Choroid plexus epithelial cell (primary cell): ENCODE data around the gene MUS81.
"Not testable (repeated sequence)": the region's sequence is repeated elsewhere in the genome, so short reads cannot be mapped to it uniquely, and the experiment has no call there.

Source experiments
- DNase-seq: peaks from one replicate; pipeline ENCODE4 v3.0.0-alpha.2; 2010; ENCODE audit warnings: low read depth
- H3K4me3 ChIP-seq: 2 replicates; pipeline ENCODE4 v1.5.1; 2011; ENCODE audit warnings: low read depth, mild to moderate bottlenecking, control low read depth, low read length, moderate library complexity
- CTCF ChIP-seq: conservative IDR thresholded peaks from 2 replicates; pipeline ENCODE4 v1.5.1; 2011; ENCODE audit warnings: low read depth, mild to moderate bottlenecking, control low read depth, inconsistent platforms, low read length, moderate library complexity

The MUS81 gene

DNA sequence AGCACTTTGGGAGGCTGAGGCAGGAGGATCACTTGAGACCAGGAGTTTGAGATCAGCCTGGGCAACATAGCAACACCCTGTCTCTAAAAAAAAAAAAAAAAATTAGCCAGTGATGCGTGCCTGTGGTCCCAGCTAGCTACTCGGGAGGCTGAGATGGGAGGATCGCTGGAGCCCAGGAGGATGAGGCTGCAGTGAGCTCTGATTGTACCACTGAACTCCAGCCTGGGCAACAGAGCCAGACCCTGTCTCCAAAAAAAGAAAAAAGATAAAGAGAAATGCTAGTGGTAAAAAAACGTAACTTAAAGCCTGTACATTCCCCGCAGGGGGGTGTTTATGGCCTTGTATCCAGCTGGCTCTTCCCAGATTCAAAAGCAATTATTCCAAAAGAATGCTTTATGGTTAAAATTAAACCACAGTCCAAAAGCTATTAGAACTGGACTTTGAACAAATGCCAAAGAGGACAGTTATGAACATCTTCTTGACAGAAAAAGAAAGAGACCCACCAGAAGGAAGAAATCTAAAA, 42.9 kb upstream of the MUS81 start:
- no peak for DNase-seq
- TF ChIP-seq CTCF: no peak
- peak overlapping the region; percentile 81 for H3K4me3 ChIP-seq

- DNase-seq: peak; percentile 90
- H3K4me3 ChIP-seq: peak overlapping the region; percentile 81
- peak; percentile 83 for TF ChIP-seq CTCF
Measured at GRCh38 chr11:65817835-65818680, 42.2 kb upstream of the MUS81 start.

DNA sequence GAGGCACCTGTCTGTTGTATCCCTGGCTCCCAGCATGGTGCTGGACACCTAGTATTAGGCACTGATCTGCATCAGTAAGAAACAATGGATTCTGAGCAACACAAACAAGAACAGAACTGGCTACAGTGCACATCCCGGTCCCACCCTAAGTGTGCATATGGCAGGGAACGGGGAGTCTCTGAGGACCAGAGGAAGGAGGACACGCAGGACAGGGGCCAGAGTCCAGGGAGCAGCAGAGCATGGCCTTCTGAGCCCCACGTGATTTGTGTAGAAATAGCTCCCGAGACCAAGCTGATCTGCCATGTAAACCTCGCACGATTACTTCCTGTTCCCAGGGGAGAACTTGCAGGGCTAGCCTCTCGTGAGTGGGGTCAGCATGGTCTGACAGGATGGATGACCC, 39.1 kb upstream of the MUS81 start:
- TF ChIP-seq CTCF: no peak
- H3K4me3 ChIP-seq: no peak overlapping the region
- no peak for DNase-seq

DNA sequence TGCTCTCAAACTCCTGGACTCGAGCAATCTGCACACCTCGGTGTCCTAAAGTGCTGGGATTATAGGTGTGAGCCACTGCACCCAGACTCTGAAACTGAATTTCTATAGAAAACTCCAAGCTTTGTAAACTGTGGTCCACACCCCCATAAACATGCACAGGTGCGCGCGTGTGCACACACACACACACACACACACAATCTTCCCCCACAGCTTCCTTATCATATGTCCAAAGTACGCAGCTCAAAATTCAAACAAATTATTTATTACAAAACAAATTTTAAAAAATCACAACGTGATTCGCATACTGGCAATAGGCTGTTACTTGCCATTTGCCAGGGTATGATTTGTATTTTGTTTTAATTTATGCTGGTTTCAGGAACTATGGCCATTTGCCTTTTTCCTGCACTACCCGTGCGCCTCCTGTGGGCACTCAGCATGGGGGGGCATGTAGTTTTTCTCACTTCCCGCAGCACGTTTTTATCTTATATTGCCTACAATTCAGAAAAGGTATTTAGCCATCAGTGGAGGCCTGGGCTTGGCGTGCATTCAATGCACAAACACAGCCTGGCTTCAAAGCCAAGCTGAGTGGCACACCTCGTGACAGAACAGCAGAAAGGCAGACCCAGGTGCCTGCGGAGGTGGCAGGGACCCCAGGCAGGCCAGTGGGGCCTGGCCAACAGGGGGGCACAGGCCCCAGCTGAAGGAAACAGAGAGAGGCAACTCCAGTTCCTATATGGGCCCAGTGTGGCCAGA, 37.3 kb upstream of the MUS81 start:
- H3K4me3 ChIP-seq: no peak overlapping the region
- no peak for TF ChIP-seq CTCF
- DNase-seq: no peak

DNA sequence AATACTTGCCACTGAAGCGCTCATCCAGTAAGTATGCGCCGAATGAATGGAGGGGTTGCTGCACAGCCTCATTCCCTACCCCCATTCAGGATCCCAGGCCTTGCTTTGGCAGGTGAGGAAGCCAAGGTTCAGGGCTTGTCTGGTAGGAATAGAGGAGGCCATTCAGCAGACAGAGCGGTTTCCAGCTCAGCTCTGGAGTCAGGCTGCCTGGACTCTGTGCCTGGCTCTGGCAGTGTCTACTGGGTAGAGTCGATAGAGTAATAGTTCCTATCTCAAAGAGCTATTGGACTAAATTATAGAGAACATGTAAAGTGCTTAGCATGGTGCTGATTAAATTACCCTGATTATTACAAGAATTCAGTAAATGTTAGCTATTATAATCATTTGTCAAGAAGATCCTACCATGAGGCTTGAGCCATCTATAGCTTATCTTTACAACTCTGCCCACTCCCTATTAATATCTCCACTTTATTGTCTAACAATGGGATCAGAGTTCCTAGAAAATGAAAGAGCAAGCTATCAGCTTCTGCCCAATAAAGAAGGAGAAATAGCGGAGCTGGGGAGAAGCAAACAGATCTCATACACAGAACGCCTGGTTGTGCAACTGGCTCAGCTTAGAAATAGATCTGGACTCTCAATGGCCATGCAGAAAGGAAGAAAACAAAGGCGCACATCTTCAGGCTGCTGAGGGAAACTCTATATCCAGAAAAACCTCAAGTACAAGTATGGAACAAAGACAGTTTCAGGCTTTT, 33.1 kb upstream of the MUS81 start:
- no peak overlapping the region for H3K4me3 ChIP-seq
- DNase-seq: no peak
- no peak for TF ChIP-seq CTCF

DNA sequence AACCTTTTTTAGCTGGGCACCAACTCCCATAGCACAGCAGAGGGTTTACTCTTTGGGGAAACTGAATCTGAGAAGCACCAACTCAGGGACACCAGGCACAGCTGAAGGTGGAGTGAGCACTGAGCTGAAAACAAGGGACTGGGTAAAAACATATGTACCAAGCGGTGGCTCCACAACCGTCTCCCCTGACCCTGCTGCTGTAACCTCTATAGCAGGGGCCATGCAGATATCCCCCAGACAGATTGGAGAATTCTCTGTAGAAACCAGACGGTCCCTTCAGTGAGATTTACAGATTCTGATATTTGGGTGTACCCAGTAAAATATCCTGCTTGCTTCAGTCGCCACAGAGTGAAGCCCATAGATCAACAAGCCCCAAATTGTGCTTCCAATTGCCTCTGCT, 30.8 kb upstream of the MUS81 start:
- DNase-seq: no peak
- TF ChIP-seq CTCF: no peak
- no peak overlapping the region for H3K4me3 ChIP-seq

DNA sequence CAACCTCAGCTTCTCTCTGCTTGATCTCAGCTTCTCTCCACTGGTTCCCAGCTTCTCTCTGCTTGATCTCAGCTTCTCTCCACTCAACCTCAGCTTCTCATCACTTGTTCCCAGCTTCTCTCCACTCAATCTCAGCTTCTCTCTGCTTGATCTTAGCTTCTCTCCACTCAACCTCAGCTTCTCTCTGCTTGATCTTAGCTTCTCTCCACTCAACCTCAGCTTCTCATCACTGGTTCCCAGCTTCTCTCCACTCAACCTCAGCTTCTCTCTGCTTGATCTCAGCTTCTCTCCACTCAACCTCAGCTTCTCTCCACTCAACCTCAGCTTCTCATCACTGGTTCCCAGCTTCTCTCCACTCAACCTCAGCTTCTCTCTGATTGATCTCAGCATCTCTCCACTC, 28.0 kb upstream of the MUS81 start:
- DNase-seq, H3K4me3 ChIP-seq: not testable (repeated sequence)
